H1 (cell line): ENCODE measurements around the gene RGS14. TPM values are rescaled to one million over a fixed set of nuclear protein-coding genes. Genes with fewer than 3 reads are reported as not detected.

Source experiments
- CTCF ChIA-PET: fragments of 300-600 bp; sonication (Branson Sonifier 250); formaldehyde crosslinking; loops from one replicate; lab custom pipeline; 2021; ENCODE audit not compliant: partially characterized antibody; lab: Charles Lee
- POLR2A ChIA-PET: fragments of 300-600 bp; sonication (Branson Sonifier 250); formaldehyde crosslinking; loops from one replicate; lab custom pipeline; 2021; ENCODE audit warnings: inconsistent platforms; ENCODE audit not compliant: partially characterized antibody; lab: Charles Lee
- DNase-seq, 2 experiments: peaks; one replicate each; pipeline versions ENCODE4 v3.0.0 to v3.0.0-alpha.2; 2010 to 2022; ENCODE audit warnings: low spot score in 2 of 2, low read depth in 1 of 2, mixed read lengths in 1 of 2
- FAIRE-seq: peaks from 2 replicates; lab custom pipeline; 2011; peaks lifted over from hg19 to GRCh38; lab: Jason Lieb, UNC
- H2AFZ ChIP-seq: 2 replicates; pipeline ENCODE4 v1.8.1; 2012; ENCODE audit warnings: low read length, inconsistent platforms
- H2AK5ac ChIP-seq: 2 replicates; pipeline ENCODE4 v1.6.1; 2013; ENCODE audit warnings: low read depth, low read length
- H2BK120ac ChIP-seq: replicated peaks from 2 replicates; pipeline ENCODE3; 2013; ENCODE audit warnings: low read depth, low read length, inconsistent platforms
- H2BK12ac ChIP-seq: 2 replicates; pipeline ENCODE4 v1.6.1; 2013; ENCODE audit warnings: low read depth, low read length
- H2BK15ac ChIP-seq: 2 replicates; pipeline ENCODE4 v1.6.1; 2013; ENCODE audit warnings: low read length
- H2BK20ac ChIP-seq: 2 replicates; pipeline ENCODE4 v1.6.1; 2013; ENCODE audit warnings: low read length
- H2BK5ac ChIP-seq: 2 replicates; pipeline ENCODE4 v1.6.1; 2013; ENCODE audit warnings: low read depth, low read length
- H3K14ac ChIP-seq: 2 replicates; pipeline ENCODE4 v1.6.1; 2013; ENCODE audit warnings: inconsistent platforms; ENCODE audit not compliant: insufficient read length
- H3K18ac ChIP-seq: 2 replicates; pipeline ENCODE4 v1.6.1; 2013; ENCODE audit warnings: low read length; ENCODE audit errors: extremely low read depth
- H3K23ac ChIP-seq: 2 replicates; pipeline ENCODE4 v1.6.1; 2013; ENCODE audit warnings: inconsistent platforms; ENCODE audit not compliant: insufficient read length
- H3K23me2 ChIP-seq: 2 replicates; pipeline ENCODE4 v1.6.1; 2013; ENCODE audit warnings: low read depth, low read length
- H3K27ac ChIP-seq: 2 replicates; pipeline ENCODE4 v1.6.1; 2011; ENCODE audit warnings: low read depth, low read length, inconsistent platforms
- H3K27me3 ChIP-seq, 4 experiments: replicated peaks in 1 of 4; 1 replicate in 1 of 4; 2 replicates in 3 of 4; pipeline versions ENCODE4 v1.6.1 to v1.8.1; 2011 to 2013; ENCODE audit warnings: low read length in 3 of 4, mild to moderate bottlenecking in 3 of 4, inconsistent platforms in 2 of 4, mixed read lengths in 2 of 4, moderate library complexity in 1 of 4; ENCODE audit not compliant: control insufficient read depth in 3 of 4, insufficient read depth in 3 of 4; ENCODE audit errors: extremely low read depth in 1 of 4
- H3K36me3 ChIP-seq, 4 experiments: 2 replicates each; pipeline versions ENCODE4 v1.6.1 to v1.8.1; 2011 to 2013; ENCODE audit warnings: mild to moderate bottlenecking in 4 of 4, low read length in 3 of 4, moderate library complexity in 2 of 4, control low read depth in 1 of 4, inconsistent platforms in 1 of 4; ENCODE audit not compliant: insufficient read depth in 4 of 4, control insufficient read depth in 2 of 4
- H3K4ac ChIP-seq: replicated peaks from 2 replicates; pipeline ENCODE3; 2013; ENCODE audit warnings: low read length, low read depth, mixed read lengths, inconsistent platforms; ENCODE audit not compliant: insufficient read length
- H3K4me1 ChIP-seq, 4 experiments: replicated peaks in 1 of 4; 1 replicate in 1 of 4; 2 replicates in 3 of 4; pipeline versions ENCODE4 v1.6.1 to v1.8.1; 2011 to 2013; ENCODE audit warnings: low read length in 3 of 4, inconsistent platforms in 2 of 4, mixed read lengths in 1 of 4; ENCODE audit not compliant: insufficient read depth in 4 of 4, control insufficient read depth in 3 of 4
- H3K4me2 ChIP-seq, 2 experiments: 2 replicates each; pipeline versions ENCODE4 v1.6.1 to v1.8.1; 2011 to 2013; ENCODE audit warnings: low read depth in 2 of 2, low read length in 2 of 2, control low read depth in 1 of 2, inconsistent platforms in 1 of 2, mild to moderate bottlenecking in 1 of 2; ENCODE audit not compliant: insufficient read depth in 1 of 2
- H3K4me3 ChIP-seq, 4 experiments: fragments of 200-600, 300-600 bp in 1 of 4; sonication (generic), shearing (Covaris generic), sonication (Bioruptor Twin) in 1 of 4; 2 replicates each; pipeline versions ENCODE4 v1.5.1 to v1.8.1; 2011 to 2016; ENCODE audit warnings: low read length in 4 of 4, low read depth in 3 of 4, control low read depth in 2 of 4, inconsistent platforms in 2 of 4, mild to moderate bottlenecking in 2 of 4, mixed read lengths in 1 of 4, moderate library complexity in 1 of 4; ENCODE audit not compliant: insufficient read depth in 2 of 4; ENCODE audit errors: extremely low read depth in 1 of 4
- H3K56ac ChIP-seq: replicated peaks from 2 replicates; pipeline ENCODE3; 2013; ENCODE audit warnings: low read depth, mild to moderate bottlenecking, mixed read lengths, low read length, inconsistent platforms; ENCODE audit not compliant: insufficient read length
- H3K79me1 ChIP-seq: 2 replicates; pipeline ENCODE4 v1.6.1; 2013; ENCODE audit warnings: low read depth, low read length, control low read depth
- H3K79me2 ChIP-seq, 2 experiments: 2 replicates each; pipeline versions ENCODE4 v1.6.1 to v1.8.1; 2012 to 2013; ENCODE audit warnings: low read length in 2 of 2, mild to moderate bottlenecking in 2 of 2, inconsistent platforms in 1 of 2; ENCODE audit not compliant: insufficient read depth in 2 of 2, control insufficient read depth in 1 of 2
- H3K9ac ChIP-seq, 4 experiments: replicated peaks in 1 of 4; 1 replicate in 1 of 4; 2 replicates in 3 of 4; pipeline versions ENCODE4 v1.6.1 to v1.8.1; 2011 to 2013; ENCODE audit warnings: low read depth in 3 of 4, low read length in 3 of 4, control low read depth in 2 of 4, mild to moderate bottlenecking in 2 of 4, moderate library complexity in 2 of 4, inconsistent platforms in 1 of 4; ENCODE audit errors: extremely low read depth in 1 of 4
- H3K9me3 ChIP-seq, 2 experiments: 2 replicates each; pipeline versions ENCODE4 v1.6.1 to v1.8.1; 2012 to 2013; ENCODE audit warnings: mild to moderate bottlenecking in 2 of 2, moderate library complexity in 2 of 2, control low read depth in 1 of 2, inconsistent platforms in 1 of 2, low read depth in 1 of 2, low read length in 1 of 2, mixed read lengths in 1 of 2; ENCODE audit not compliant: insufficient read depth in 2 of 2
- H4K20me1 ChIP-seq, 2 experiments: replicated peaks in 1 of 2; 2 replicates each; pipeline versions ENCODE3 to v1.8.1; 2011 to 2013; ENCODE audit warnings: inconsistent platforms in 2 of 2, low read length in 2 of 2, mild to moderate bottlenecking in 1 of 2; ENCODE audit not compliant: insufficient read depth in 2 of 2, control insufficient read depth in 1 of 2
- H4K5ac ChIP-seq: 2 replicates; pipeline ENCODE4 v1.6.1; 2013; ENCODE audit warnings: low read length, low read depth, mixed read lengths, inconsistent platforms; ENCODE audit not compliant: insufficient read length
- H4K8ac ChIP-seq: 2 replicates; pipeline ENCODE4 v1.8.0; 2013; ENCODE audit warnings: mild to moderate bottlenecking, moderate library complexity, low read length, inconsistent platforms; ENCODE audit not compliant: insufficient read depth; ENCODE audit errors: extremely low read depth
- H4K91ac ChIP-seq: replicated peaks from 2 replicates; pipeline ENCODE3; 2013; ENCODE audit warnings: low read length, mixed read lengths, inconsistent platforms; ENCODE audit not compliant: insufficient read length
- CTCF ChIP-seq, 3 experiments: IDR thresholded peaks; 1 replicate in 2 of 3; 2 replicates in 1 of 3; pipeline versions ENCODE4 v1.5.1 to v1.6.1; 2011; ENCODE audit warnings: low read length in 3 of 3, mild to moderate bottlenecking in 3 of 3, inconsistent platforms in 2 of 3, low read depth in 1 of 3, moderate library complexity in 1 of 3; ENCODE audit not compliant: insufficient read depth in 1 of 3; ENCODE audit errors: control extremely low read depth in 1 of 3
- HDAC6 ChIP-seq: IDR thresholded peaks from one replicate; pipeline ENCODE4 v1.7.1; 2012; ENCODE audit warnings: low read depth, mild to moderate bottlenecking, inconsistent platforms, low read length, moderate library complexity
- KDM4A ChIP-seq: IDR thresholded peaks from one replicate; pipeline ENCODE4 v1.7.1; 2012; ENCODE audit warnings: low read depth, mild to moderate bottlenecking, moderate library complexity, low read length, inconsistent platforms; ENCODE audit not compliant: severe bottlenecking
- SIRT6 ChIP-seq: IDR thresholded peaks from one replicate; pipeline ENCODE4 v1.7.1; 2012; ENCODE audit warnings: low read length, inconsistent platforms
- SP4 ChIP-seq: IDR thresholded peaks from 2 replicates; pipeline ENCODE4 v1.6.1; 2012; ENCODE audit warnings: low read length, inconsistent platforms
- WGBS, 2 experiments: shearing (Covaris generic) in 1 of 2; methylation state at CpG; one replicate each; pipeline versions ENCODE4 v1.1.6 to v1.1.7; 2013 to 2015; ENCODE audit warnings: low lambda C conversion rate in 2 of 2, mixed read lengths in 2 of 2, inconsistent platforms in 1 of 2, low coverage in 1 of 2, missing lambda C conversion rate in 1 of 2; ENCODE audit not compliant: insufficient replicate concordance in 2 of 2, insufficient coverage in 1 of 2, insufficient read length in 1 of 2; ENCODE audit errors: extremely low coverage in 1 of 2, missing lambda C conversion rate in 1 of 2; 5-methylcytosine and 5-hydroxymethylcytosine counted together
- polyA plus RNA-seq, 7 experiments: library from polyadenylated mRNA; depleted of rRNA in 3 of 7; stranded (reverse) in 5 of 7; unstranded in 2 of 7; fragments of >200 nt in 5 of 7; fragments of 200-250 nt in 2 of 7; gene quantifications; 1 replicate in 5 of 7; 2 replicates in 1 of 7; 4 replicates in 1 of 7; pipeline versions ENCODE4 v1.2.1 to v1.2.3, GENCODE V29; 2011 to 2013; ENCODE audit warnings: missing spikeins in 2 of 7, mixed read lengths in 2 of 7
- total RNA-seq: library from RNA; stranded (reverse); fragmentation: NEBNext Ultra II Directional; extraction: Animal tissue kit (Norgen Biotek cat#: 25700); gene quantifications from 2 replicates; pipeline ENCODE4 v1.2.1, GENCODE V29; 2021

RGS14 gene
- total and polyA plus RNA-seq, 2 of the 8 experiments (the other 6 are each of a cell fraction or from before 2014, with no cell fraction given) = 24.4 to 46.1 TPM

DNA sequence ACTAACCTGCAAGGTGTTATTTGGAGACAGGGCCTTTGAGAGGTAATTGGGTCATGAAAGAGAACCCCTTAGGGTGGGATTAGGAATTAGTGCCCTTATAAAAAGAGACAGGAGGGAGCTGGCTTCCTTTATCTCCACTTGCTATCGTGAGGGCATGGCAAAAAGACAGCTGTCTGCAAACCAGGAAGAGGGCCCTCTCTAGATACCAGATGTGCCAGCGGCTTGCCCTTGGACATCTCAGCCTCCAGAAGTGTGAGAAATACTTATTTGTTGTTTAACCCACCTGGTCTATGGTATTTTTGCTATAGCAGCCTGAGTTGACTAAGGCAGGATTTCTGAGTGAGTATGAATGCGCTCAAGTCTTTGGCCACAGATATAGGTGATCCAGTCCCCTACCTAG lies 978 bp upstream of the RGS14 start:
- DNase-seq = no peak
- no peak overlapping the region for H3K4ac ChIP-seq
- H3K18ac ChIP-seq = no peak overlapping the region
- H2BK5ac ChIP-seq = no peak overlapping the region
- no peak overlapping the region for H3K23ac ChIP-seq
- H3K4me2 ChIP-seq = no peak overlapping the region
- H2AFZ ChIP-seq = no peak overlapping the region
- H3K9me3 ChIP-seq = no peaks in the 10 kb centered on the region
- CTCF ChIA-PET = interaction anchor here (0.6 to 11.2 kb wide), 5 partner anchors 12 to 1038 kb away, joined by 3 to 142 read pairs (median 3); no protein-coding TSS in a partner anchor
- TF ChIP-seq CTCF (IDR thresholded peaks at IDR 0.05; ENCODE audit: control extremely low read depth in 1 of 3, insufficient read depth in 1 of 3, low read depth in 1 of 3, low read length in 3 of 3) (no peak), SIRT6 (no peak), HDAC6 (no peak), SP4 (no peak), KDM4A (no peak)
- TF ChIP-seq, all 59 proteins: peak for 0
- H3K36me3 ChIP-seq = no peaks in the 10 kb centered on the region
- 81% methylated on average over 3 of the region's 3 CpGs; no CpG with 5 or more reads in 1 of the 2 experiments for WGBS, 2 experiments
- no peak overlapping the region for H4K8ac ChIP-seq
- no peak overlapping the region for H2BK15ac ChIP-seq
- H2BK20ac ChIP-seq = no peak overlapping the region
- H2BK12ac ChIP-seq = no peak overlapping the region
- no peak for FAIRE-seq
- no peak overlapping the region for H3K4me3 ChIP-seq
- H3K9ac ChIP-seq = no peak overlapping the region
- peaks cover 4% of the 10 kb centered on the region; the same call in 1 of the 2 replicates for H3K23me2 ChIP-seq
- POLR2A ChIA-PET = interaction anchor here (0.9 kb wide), 1 partner anchor 96 kb away, joined by 3 read pairs; no protein-coding TSS in a partner anchor
- H3K79me2 ChIP-seq = no peaks in the 10 kb centered on the region
- H3K56ac ChIP-seq = no peak overlapping the region
- H4K91ac ChIP-seq = no peak overlapping the region
- H3K79me1 ChIP-seq = no peaks in the 10 kb centered on the region
- peaks cover 0 to 8% (median 1%) of the 10 kb centered on the region in 4 experiments; a peak in 2 of 7 replicates for H3K27me3 ChIP-seq
- no peak overlapping the region for H4K5ac ChIP-seq
- H3K4me1 ChIP-seq = peaks cover 0 to under 1% (median 0%) of the 10 kb centered on the region in 4 experiments; a peak in 1 of 7 replicates
- peak overlapping the region; percentile 56; the same call in 1 of the 2 replicates for H2AK5ac ChIP-seq
- H3K27ac ChIP-seq = no peak overlapping the region
- no peaks in the 10 kb centered on the region for H4K20me1 ChIP-seq
- H3K14ac ChIP-seq = no peak overlapping the region
- H2BK120ac ChIP-seq = no peak overlapping the region
